Fibroblast of mammary gland (primary cell): ENCODE data around the gene PASK.

Experiments used
- DNase-seq: peaks from one replicate; pipeline ENCODE4 v3.0.0-alpha.2; 2010; ENCODE audit warnings: low read depth
- H3K4me3 ChIP-seq: 2 replicates; pipeline ENCODE4 v1.5.1; 2011; ENCODE audit warnings: low read depth, mild to moderate bottlenecking, low read length, moderate library complexity; ENCODE audit not compliant: control insufficient read depth
- CTCF ChIP-seq: conservative IDR thresholded peaks from 2 replicates; pipeline ENCODE4 v1.5.1; 2011; ENCODE audit warnings: low read depth, low read length, inconsistent platforms; ENCODE audit not compliant: control insufficient read depth, insufficient read depth

The PASK gene

GRCh38 chr2:241130316-241130715 lies 19.0 kb downstream of the PASK start:
- DNase-seq, result no peak
- no peak overlapping the region for H3K4me3 ChIP-seq
- no peak for TF ChIP-seq CTCF

GRCh38 chr2:241129086-241129871 lies 20.0 kb downstream of the PASK start:
- no peak for TF ChIP-seq CTCF
- H3K4me3 ChIP-seq, result no peak overlapping the region
- no peak for DNase-seq

- no peak for TF ChIP-seq CTCF
- no peak overlapping the region for H3K4me3 ChIP-seq
- DNase-seq, result no peak
Observed at GRCh38 chr2:241128266-241128665, 21.0 kb downstream of the PASK start.

- no peak overlapping the region for H3K4me3 ChIP-seq
- TF ChIP-seq CTCF, result no peak
Observed at GRCh38 chr2:241126771-241127202, 22.5 kb downstream of the PASK start.

GRCh38 chr2:241126201-241126611 lies 23.1 kb downstream of the PASK start:
- no peak overlapping the region for H3K4me3 ChIP-seq
- no peak for TF ChIP-seq CTCF
- DNase-seq, result no peak

More at GRCh38 chr2:241126771-241127202, 22.5 kb downstream of the PASK start:
- DNase-seq, result no peak

GRCh38 chr2:241125626-241126025 lies 23.6 kb downstream of the PASK start:
- TF ChIP-seq CTCF, result no peak
- DNase-seq, result no peak
- no peak overlapping the region for H3K4me3 ChIP-seq
